ENCODE results near the gene GLI1.

GRCh38 chr12:57438400-57438799 lies 21.2 kb upstream of the GLI1 start:
- TF ChIP-seq, protein P1, sequence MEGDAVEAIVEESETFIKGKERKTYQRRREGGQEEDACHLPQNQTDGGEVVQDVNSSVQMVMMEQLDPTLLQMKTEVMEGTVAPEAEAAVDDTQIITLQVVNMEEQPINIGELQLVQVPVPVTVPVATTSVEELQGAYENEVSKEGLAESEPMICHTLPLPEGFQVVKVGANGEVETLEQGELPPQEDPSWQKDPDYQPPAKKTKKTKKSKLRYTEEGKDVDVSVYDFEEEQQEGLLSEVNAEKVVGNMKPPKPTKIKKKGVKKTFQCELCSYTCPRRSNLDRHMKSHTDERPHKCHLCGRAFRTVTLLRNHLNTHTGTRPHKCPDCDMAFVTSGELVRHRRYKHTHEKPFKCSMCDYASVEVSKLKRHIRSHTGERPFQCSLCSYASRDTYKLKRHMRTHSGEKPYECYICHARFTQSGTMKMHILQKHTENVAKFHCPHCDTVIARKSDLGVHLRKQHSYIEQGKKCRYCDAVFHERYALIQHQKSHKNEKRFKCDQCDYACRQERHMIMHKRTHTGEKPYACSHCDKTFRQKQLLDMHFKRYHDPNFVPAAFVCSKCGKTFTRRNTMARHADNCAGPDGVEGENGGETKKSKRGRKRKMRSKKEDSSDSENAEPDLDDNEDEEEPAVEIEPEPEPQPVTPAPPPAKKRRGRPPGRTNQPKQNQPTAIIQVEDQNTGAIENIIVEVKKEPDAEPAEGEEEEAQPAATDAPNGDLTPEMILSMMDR (IDR thresholded peaks at IDR 0.05; ENCODE audit: insufficient read depth, low read depth, low read length) = no peak
- TF ChIP-seq EZH2 (IDR thresholded peaks at IDR 0.05; ENCODE audit: insufficient read depth, low read length) = no peak

Data from astrocyte (in vitro differentiated cells and primary cell).